ENCODE results near the gene RDH11. TPM values are rescaled to one million over a fixed set of nuclear protein-coding genes. Genes with fewer than 3 reads are reported as not detected.

Gene RDH11
- total RNA-seq, 6 donors from 2014 or later, result 42.8 to 61.1 (median 49.4) TPM

Small RNA genes lying within 50 kb of the gene (small RNA-seq; reads per million reads assigned to genes)
- gene AL049779.3 (0 reads per million in 4 donors), gene RN7SL369P (0 reads per million in 4 donors), gene RNA5SP386 (0 to 0.14 (median 0) reads per million in 4 donors)

Other genes with a start within 250 kb of the RDH11 start
- gene TMEM229B, start 207.0 kb downstream of the RDH11 start, total RNA-seq, result 1 to 10 TPM; 2.1 to 8.5 (median 5.4) TPM
- 10 to 100 TPM in 2 of 6 donors, 1 to 10 TPM in 3, under 1 TPM in 1; 0.46 to 25.1 (median 4.4) TPM for gene PLEKHH1, start 162.5 kb downstream of the RDH11 start, total RNA-seq
- 10 to 100 TPM; 11.5 to 27.5 (median 23.1) TPM for gene PIGH, start 95.5 kb downstream of the RDH11 start, total RNA-seq
- gene ARG2, start 75.8 kb downstream of the RDH11 start, total RNA-seq, result 10 to 100 TPM in 1 of 6 donors, 1 to 10 TPM in 4, not detected in 1; 1.1 to 11.7 (median 8.6) TPM
- 100 to 1,000 TPM in 1 of 6 donors, 10 to 100 TPM in 5; 39.8 to 107 (median 57.5) TPM for gene VTI1B, start 21.1 kb downstream of the RDH11 start, total RNA-seq
- under 1 TPM in 3 of 6 donors, not detected in 3; 0.17 to 0.40 (median 0.39) TPM for gene RDH12, start 6.1 kb upstream of the RDH11 start, total RNA-seq
- gene ZFYVE26, start 120.8 kb upstream of the RDH11 start, total RNA-seq, result 100 to 1,000 TPM in 1 of 6 donors, 10 to 100 TPM in 5; 27.7 to 153 (median 44.5) TPM
- gene RAD51B, start 124.0 kb upstream of the RDH11 start, total RNA-seq, result 10 to 100 TPM; 10.6 to 63.9 (median 18.4) TPM

Data from upper lobe of left lung (tissue), 6 donors.